Endothelial cell of umbilical vein (primary cell): ENCODE data around the gene ATF7IP. TPM values are rescaled to one million over a fixed set of nuclear protein-coding genes. Genes with fewer than 3 reads are reported as not detected.

ENCODE experiments used
- BruUV-seq: library from RNA; stranded (reverse); fragments of 400-500 nt; replicated peaks from 2 replicates; lab custom pipeline; 2021; lab: Mats Ljungman, UMichigan
- CTCF ChIA-PET: fragments of 300-600, 350-600 bp; sonication (Branson Sonifier 250); formaldehyde crosslinking; loops from one replicate; lab custom pipeline; 2021; ENCODE audit warnings: antibody characterized with exemption, inconsistent platforms; lab: Charles Lee
- POLR2A ChIA-PET: fragments of 300-600, 350-600 bp; sonication (Branson Sonifier 250); formaldehyde crosslinking; loops from one replicate; lab custom pipeline; 2021; ENCODE audit warnings: antibody characterized with exemption, inconsistent platforms; lab: Charles Lee
- DNase-seq: peaks from one replicate; pipeline ENCODE4 v3.0.0-alpha.2; 2011; ENCODE audit warnings: low read depth, low spot score
- FAIRE-seq: peaks from 2 replicates; lab custom pipeline; 2011; peaks lifted over from hg19 to GRCh38; lab: Jason Lieb, UNC
- H2AFZ ChIP-seq: 2 replicates; pipeline ENCODE4 v1.6.0; 2012; ENCODE audit warnings: low read depth, low read length, control low read depth, inconsistent platforms
- H3K27ac ChIP-seq: 2 replicates; pipeline ENCODE4 v1.5.1; 2011; ENCODE audit warnings: low read depth, mild to moderate bottlenecking, control low read depth, low read length, moderate library complexity; ENCODE audit not compliant: insufficient read depth
- H3K27me3 ChIP-seq, 2 experiments: 2 replicates each; pipeline versions ENCODE4 v1.6.0 to v1.6.1; 2011; ENCODE audit warnings: low read length in 2 of 2, mixed read lengths in 1 of 2; ENCODE audit not compliant: control insufficient read depth in 2 of 2, insufficient read depth in 2 of 2
- H3K36me3 ChIP-seq, 2 experiments: 2 replicates in 1 of 2; 3 replicates in 1 of 2; pipeline ENCODE4 v1.5.1; 2011; ENCODE audit warnings: low read length in 2 of 2, mild to moderate bottlenecking in 1 of 2, moderate library complexity in 1 of 2; ENCODE audit not compliant: control insufficient read depth in 2 of 2, insufficient read depth in 2 of 2; ENCODE audit errors: extremely low read depth in 1 of 2
- H3K4me1 ChIP-seq: 3 replicates; pipeline ENCODE4 v1.5.1; 2011; ENCODE audit warnings: mild to moderate bottlenecking, low read length; ENCODE audit not compliant: control insufficient read depth, insufficient read depth; ENCODE audit errors: extremely low read depth
- H3K4me2 ChIP-seq: 2 replicates; pipeline ENCODE4 v1.6.1; 2011; ENCODE audit warnings: low read length, control low read depth, mixed read lengths; ENCODE audit not compliant: insufficient read depth
- H3K4me3 ChIP-seq, 3 experiments: fragments of 200-600 bp in 1 of 3; sonication (generic), shearing (Covaris generic) in 1 of 3; replicated peaks in 1 of 3; 2 replicates each; pipeline ENCODE4 v1.5.1; 2011 to 2016; ENCODE audit warnings: control low read depth in 3 of 3, low read length in 3 of 3, mild to moderate bottlenecking in 2 of 3, inconsistent platforms in 1 of 3, low read depth in 1 of 3, moderate library complexity in 1 of 3; ENCODE audit not compliant: insufficient read depth in 1 of 3
- H3K79me2 ChIP-seq: 2 replicates; pipeline ENCODE4 v1.6.0; 2012; ENCODE audit warnings: low read length, inconsistent platforms; ENCODE audit not compliant: control insufficient read depth, insufficient read depth
- H3K9ac ChIP-seq: replicated peaks from 2 replicates; pipeline ENCODE3; 2011; ENCODE audit warnings: low read length, control low read depth; ENCODE audit not compliant: insufficient read depth; ENCODE audit errors: extremely low read depth
- H3K9me1 ChIP-seq: replicated peaks from 3 replicates; pipeline ENCODE4 v1.6.0; 2011; ENCODE audit warnings: mild to moderate bottlenecking, low read length; ENCODE audit not compliant: control insufficient read depth, insufficient read depth; ENCODE audit errors: extremely low read depth
- H3K9me3 ChIP-seq: replicated peaks from 2 replicates; pipeline ENCODE4 v1.5.1; 2012; ENCODE audit warnings: low read length, inconsistent platforms; ENCODE audit not compliant: control insufficient read depth, insufficient read depth
- H4K20me1 ChIP-seq: replicated peaks from 2 replicates; pipeline ENCODE3; 2011; ENCODE audit warnings: mild to moderate bottlenecking, low read length; ENCODE audit not compliant: control insufficient read depth, insufficient read depth; ENCODE audit errors: extremely low read depth
- EZH2 ChIP-seq: IDR thresholded peaks from 2 replicates; pipeline ENCODE4 v1.6.1; 2012; ENCODE audit warnings: borderline replicate concordance, low read depth, mild to moderate bottlenecking, moderate library complexity, low read length, inconsistent platforms; ENCODE audit not compliant: severe bottlenecking
- FOS ChIP-seq: IDR thresholded peaks from 2 replicates; pipeline ENCODE4 v1.6.1; 2011; ENCODE audit warnings: mild to moderate bottlenecking, low read length, moderate library complexity, borderline replicate concordance; ENCODE audit not compliant: insufficient read depth
- GATA2 ChIP-seq: IDR thresholded peaks from 2 replicates; pipeline ENCODE4 v1.7.0; 2011; ENCODE audit warnings: low read depth, mild to moderate bottlenecking, moderate library complexity, mixed read lengths, low read length; ENCODE audit not compliant: insufficient read length, insufficient read depth
- JUN ChIP-seq: IDR thresholded peaks from 2 replicates; pipeline ENCODE4 v1.6.1; 2011; ENCODE audit warnings: borderline replicate concordance, low read depth; ENCODE audit not compliant: insufficient read length, insufficient read depth
- MYC ChIP-seq: IDR thresholded peaks from one replicate; pipeline ENCODE4 v1.6.1; 2011; ENCODE audit warnings: mild to moderate bottlenecking, low read depth, low read length
- POLR2A ChIP-seq: IDR thresholded peaks from 2 replicates; pipeline ENCODE4 v1.6.1; 2012; ENCODE audit warnings: low read depth, mild to moderate bottlenecking, control low read depth, low read length
- POLR2AphosphoS5 ChIP-seq: IDR thresholded peaks from 2 replicates; pipeline ENCODE4 v1.6.1; 2012; ENCODE audit warnings: low read depth, mild to moderate bottlenecking, control low read depth, low read length, moderate library complexity; ENCODE audit not compliant: insufficient read depth
- dilution Hi-C: fragments of 300-500 bp; cut with MboI; formaldehyde crosslinking; loops from one replicate; pipeline ENCODE4 v1.15.0; 2019; ENCODE audit warnings: low sequenced_read_pairs; ENCODE audit not compliant: extremely low pct_ligation_motif_present
- intact Hi-C: fragments of 100-400 bp; cut with micrococcal nuclease; formaldehyde crosslinking; loops from one replicate; pipeline ENCODE4 v1.10.0; 2022
- polyA plus RNA-seq, 4 experiments: library from polyadenylated mRNA; depleted of rRNA in 3 of 4; stranded (reverse) in 3 of 4; unstranded in 1 of 4; fragments of >200 nt; gene quantifications; 2 replicates each; pipeline versions ENCODE4 v1.2.1 to v1.2.3, GENCODE V29; 2011 to 2012; ENCODE audit warnings: missing spikeins in 1 of 4
- total RNA-seq: library from RNA; stranded (reverse); gene quantifications from 2 replicates; pipeline ENCODE4 v1.2.3, GENCODE V29; 2021
- TF ChIP-seq, protein P1 (sequence below), 2 donors: IDR thresholded peaks; 1 replicate in 1 of 2; 2 replicates in 1 of 2; pipeline ENCODE4 v1.5.1; 2011; ENCODE audit warnings: low read length in 2 of 2, mild to moderate bottlenecking in 2 of 2, moderate library complexity in 2 of 2, control low read depth in 1 of 2, inconsistent platforms in 1 of 2, low read depth in 1 of 2; ENCODE audit not compliant: insufficient read depth in 1 of 2; ENCODE audit errors: extremely low read depth in 1 of 2
- TF ChIP-seq, protein P2 (sequence below): IDR thresholded peaks from 2 replicates; pipeline ENCODE4 v1.6.1; 2011; ENCODE audit not compliant: insufficient read depth, insufficient read length

Gene ATF7IP
- total and polyA plus RNA-seq, 2 donors (not counting 3 experiments of a cell fraction or from before 2014, with no cell fraction given): 14.5 to 73.5 TPM

GRCh38 chr12:14540801-14541462 lies 175.4 kb downstream of the ATF7IP start:
- Histone ChIP-seq H3K4me3 (no peak overlapping the region), H3K9me1 (no peaks in the 10 kb centered on the region), H2AFZ (no peak overlapping the region), H3K4me2 (no peak overlapping the region), H3K27ac (no peak overlapping the region), H4K20me1 (no peaks in the 10 kb centered on the region), H3K36me3 (no peaks in the 10 kb centered on the region), H3K4me1 (no peaks in the 10 kb centered on the region), H3K27me3 (no peaks in the 10 kb centered on the region), H3K79me2 (no peaks in the 10 kb centered on the region), H3K9me3 (no peaks in the 10 kb centered on the region), H3K9ac (no peak overlapping the region)
- no peak for DNase-seq
- no TSS peak for BruUV-seq
- intact Hi-C loops (no loop called here), dilution Hi-C loops (no loop called here)
- FAIRE-seq: no peak
- TF ChIP-seq GATA2 (no peak), JUN (no peak), POLR2A (no peak), EZH2 (no peak), MYC (no peak), POLR2AphosphoS5 (no peak), FOS (no peak)
- TF ChIP-seq, protein P1, sequence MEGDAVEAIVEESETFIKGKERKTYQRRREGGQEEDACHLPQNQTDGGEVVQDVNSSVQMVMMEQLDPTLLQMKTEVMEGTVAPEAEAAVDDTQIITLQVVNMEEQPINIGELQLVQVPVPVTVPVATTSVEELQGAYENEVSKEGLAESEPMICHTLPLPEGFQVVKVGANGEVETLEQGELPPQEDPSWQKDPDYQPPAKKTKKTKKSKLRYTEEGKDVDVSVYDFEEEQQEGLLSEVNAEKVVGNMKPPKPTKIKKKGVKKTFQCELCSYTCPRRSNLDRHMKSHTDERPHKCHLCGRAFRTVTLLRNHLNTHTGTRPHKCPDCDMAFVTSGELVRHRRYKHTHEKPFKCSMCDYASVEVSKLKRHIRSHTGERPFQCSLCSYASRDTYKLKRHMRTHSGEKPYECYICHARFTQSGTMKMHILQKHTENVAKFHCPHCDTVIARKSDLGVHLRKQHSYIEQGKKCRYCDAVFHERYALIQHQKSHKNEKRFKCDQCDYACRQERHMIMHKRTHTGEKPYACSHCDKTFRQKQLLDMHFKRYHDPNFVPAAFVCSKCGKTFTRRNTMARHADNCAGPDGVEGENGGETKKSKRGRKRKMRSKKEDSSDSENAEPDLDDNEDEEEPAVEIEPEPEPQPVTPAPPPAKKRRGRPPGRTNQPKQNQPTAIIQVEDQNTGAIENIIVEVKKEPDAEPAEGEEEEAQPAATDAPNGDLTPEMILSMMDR (IDR thresholded peaks at IDR 0.05; ENCODE audit: extremely low read depth in 1 of 2, insufficient read depth in 1 of 2, low read depth in 1 of 2, low read length in 2 of 2): no peak
- TF ChIP-seq, protein P2, sequence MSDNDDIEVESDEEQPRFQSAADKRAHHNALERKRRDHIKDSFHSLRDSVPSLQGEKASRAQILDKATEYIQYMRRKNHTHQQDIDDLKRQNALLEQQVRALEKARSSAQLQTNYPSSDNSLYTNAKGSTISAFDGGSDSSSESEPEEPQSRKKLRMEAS: no peak
- ChIA-PET POLR2A (no interaction called here), CTCF (interaction anchor here (1.4 kb wide), 1 partner anchor 9 kb away, joined by 3 read pairs; no protein-coding TSS in a partner anchor)
